BE2C (cell line): ENCODE results near the gene DGKK.
A peak's percentile ranks its signal among the peaks of the same experiment; 100 is the strongest.

Source experiments
- DNase-seq: peaks from one replicate; pipeline ENCODE4 v3.0.0-alpha.2; 2020
- H3K27me3 ChIP-seq: fragments of 250-450 bp; sonication (Bioruptor Pico); 2 replicates; pipeline ENCODE4 v1.5.1; 2020; ENCODE audit warnings: mild to moderate bottlenecking
- H3K36me3 ChIP-seq: fragments of 250-450 bp; sonication (Bioruptor Pico); 2 replicates; pipeline ENCODE4 v1.5.1; 2020; ENCODE audit warnings: mild to moderate bottlenecking
- H3K4me1 ChIP-seq: fragments of 250-450 bp; sonication (Bioruptor Pico); 2 replicates; pipeline ENCODE4 v1.5.1; 2020
- H3K4me3 ChIP-seq: 2 replicates; pipeline ENCODE4 v1.5.1; 2011; ENCODE audit warnings: low read depth, low read length
- H3K9me3 ChIP-seq: fragments of 250-450 bp; sonication (Bioruptor Pico); 2 replicates; pipeline ENCODE4 v1.5.1; 2020
- TF ChIP-seq, protein P1 (sequence below): IDR thresholded peaks from 2 replicates; pipeline ENCODE4 v1.5.1; 2012; ENCODE audit warnings: mild to moderate bottlenecking, low read depth, low read length

Gene DGKK

DNA sequence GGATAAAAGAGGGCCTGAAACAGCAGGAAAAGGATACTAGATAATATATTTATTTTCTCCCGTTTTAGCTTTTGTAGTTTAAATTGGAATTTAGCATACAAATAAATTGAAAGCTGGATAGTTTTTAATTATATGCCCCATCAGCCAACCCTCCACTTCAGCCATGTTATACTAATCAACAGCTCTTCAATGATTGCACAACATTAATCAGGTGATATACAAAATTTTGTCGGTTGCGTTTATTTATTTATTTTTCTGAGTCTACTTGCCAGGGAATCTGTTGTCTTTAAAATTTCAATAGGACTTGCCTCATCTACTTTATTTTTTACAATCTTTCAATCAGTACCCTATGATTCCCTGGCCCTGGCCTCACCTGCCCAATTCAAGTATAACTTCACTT, 12.1 kb downstream of the DGKK start:
- no peaks in the 10 kb centered on the region for H3K27me3 ChIP-seq
- H3K9me3 ChIP-seq = no peaks in the 10 kb centered on the region
- no peaks in the 10 kb centered on the region for H3K4me1 ChIP-seq
- no peak for DNase-seq
- no peak overlapping the region for H3K4me3 ChIP-seq
- H3K36me3 ChIP-seq = no peaks in the 10 kb centered on the region
- TF ChIP-seq, protein P1, sequence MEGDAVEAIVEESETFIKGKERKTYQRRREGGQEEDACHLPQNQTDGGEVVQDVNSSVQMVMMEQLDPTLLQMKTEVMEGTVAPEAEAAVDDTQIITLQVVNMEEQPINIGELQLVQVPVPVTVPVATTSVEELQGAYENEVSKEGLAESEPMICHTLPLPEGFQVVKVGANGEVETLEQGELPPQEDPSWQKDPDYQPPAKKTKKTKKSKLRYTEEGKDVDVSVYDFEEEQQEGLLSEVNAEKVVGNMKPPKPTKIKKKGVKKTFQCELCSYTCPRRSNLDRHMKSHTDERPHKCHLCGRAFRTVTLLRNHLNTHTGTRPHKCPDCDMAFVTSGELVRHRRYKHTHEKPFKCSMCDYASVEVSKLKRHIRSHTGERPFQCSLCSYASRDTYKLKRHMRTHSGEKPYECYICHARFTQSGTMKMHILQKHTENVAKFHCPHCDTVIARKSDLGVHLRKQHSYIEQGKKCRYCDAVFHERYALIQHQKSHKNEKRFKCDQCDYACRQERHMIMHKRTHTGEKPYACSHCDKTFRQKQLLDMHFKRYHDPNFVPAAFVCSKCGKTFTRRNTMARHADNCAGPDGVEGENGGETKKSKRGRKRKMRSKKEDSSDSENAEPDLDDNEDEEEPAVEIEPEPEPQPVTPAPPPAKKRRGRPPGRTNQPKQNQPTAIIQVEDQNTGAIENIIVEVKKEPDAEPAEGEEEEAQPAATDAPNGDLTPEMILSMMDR = no peak

GRCh38 chrX:50456712-50457484, 13.7 kb downstream of the DGKK start:
- no peaks in the 10 kb centered on the region for H3K36me3 ChIP-seq
- H3K27me3 ChIP-seq = no peaks in the 10 kb centered on the region
- no peak overlapping the region for H3K4me3 ChIP-seq
- no peak for DNase-seq
- no peaks in the 10 kb centered on the region for H3K9me3 ChIP-seq
- H3K4me1 ChIP-seq = no peaks in the 10 kb centered on the region
- TF ChIP-seq, protein P1 = peak; percentile 35

DNA sequence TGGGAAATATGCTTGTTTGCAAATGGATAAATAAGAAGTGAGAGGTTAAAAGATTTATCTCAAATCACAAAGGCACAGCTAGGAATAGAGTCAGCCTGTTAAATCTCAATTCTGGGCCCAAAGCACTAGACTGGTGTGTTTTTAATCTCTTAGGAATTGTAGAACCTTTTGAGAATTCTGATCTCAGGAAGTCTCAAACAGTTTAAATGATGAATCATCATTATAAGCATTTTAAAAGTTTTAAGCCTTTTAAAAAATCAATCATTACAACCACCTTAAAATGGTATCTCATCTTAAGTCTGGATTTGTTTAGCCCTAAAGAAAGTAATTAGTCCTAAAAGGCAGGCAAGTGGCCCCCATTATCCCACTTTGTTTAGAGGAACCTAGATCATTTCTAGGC, 17.8 kb downstream of the DGKK start:
- no peaks in the 10 kb centered on the region for H3K36me3 ChIP-seq
- no peak overlapping the region for H3K4me3 ChIP-seq
- TF ChIP-seq, protein P1 = no peak
- H3K4me1 ChIP-seq = no peaks in the 10 kb centered on the region
- DNase-seq = no peak
- no peaks in the 10 kb centered on the region for H3K27me3 ChIP-seq
- H3K9me3 ChIP-seq = no peaks in the 10 kb centered on the region

GRCh38 chrX:50450324-50450723, 20.3 kb downstream of the DGKK start:
- Histone ChIP-seq H3K4me1 (no peaks in the 10 kb centered on the region), H3K9me3 (no peaks in the 10 kb centered on the region), H3K27me3 (no peaks in the 10 kb centered on the region), H3K36me3 (no peaks in the 10 kb centered on the region), H3K4me3 (no peak overlapping the region)
- no peak for DNase-seq
- TF ChIP-seq, protein P1 = no peak

GRCh38 chrX:50448565-50448964, 22.1 kb downstream of the DGKK start:
- no peak for DNase-seq
- TF ChIP-seq, protein P1 = peak; percentile 32

GRCh38 chrX:50447535-50447934, 23.1 kb downstream of the DGKK start:
- Histone ChIP-seq H3K4me1 (no peaks in the 10 kb centered on the region), H3K9me3 (no peaks in the 10 kb centered on the region), H3K4me3 (no peak overlapping the region), H3K36me3 (no peaks in the 10 kb centered on the region), H3K27me3 (no peaks in the 10 kb centered on the region)
- TF ChIP-seq, protein P1 = no peak
- DNase-seq = no peak

More at GRCh38 chrX:50448565-50448964, 22.1 kb downstream of the DGKK start:
- Histone ChIP-seq H3K27me3 (no peaks in the 10 kb centered on the region), H3K4me1 (no peaks in the 10 kb centered on the region), H3K4me3 (no peak overlapping the region), H3K9me3 (no peaks in the 10 kb centered on the region), H3K36me3 (no peaks in the 10 kb centered on the region)
